HK-2 (cell line): ENCODE data around the gene EDN2.

Experiments used
- DNase-seq: peaks from one replicate; pipeline ENCODE4 v3.0.0-alpha.2; 2018; ENCODE audit not compliant: unreplicated experiment

Gene EDN2

GRCh38 chr1:41498804-41499203 lies 14.3 kb upstream of the EDN2 start:
- peak; percentile 69 for DNase-seq

DNA sequence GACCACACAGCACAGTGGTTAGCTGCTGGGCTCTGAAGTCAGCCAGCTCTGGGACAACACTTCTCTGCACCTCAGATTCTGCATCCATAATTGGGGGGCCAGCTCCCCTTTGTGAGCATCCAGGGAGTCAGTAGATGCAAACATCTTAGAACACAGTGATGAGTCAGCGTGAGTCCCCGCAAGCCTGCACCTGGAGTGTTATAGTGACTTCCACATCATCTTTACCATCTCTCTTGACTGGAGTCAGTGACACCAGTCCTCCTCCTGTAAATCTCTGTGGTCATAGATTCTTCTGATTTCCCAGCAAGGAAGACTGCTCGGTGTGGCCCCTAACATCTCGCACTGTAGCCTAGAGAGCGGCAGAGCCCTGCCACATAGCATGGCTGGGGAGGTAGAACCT lies 13.9 kb upstream of the EDN2 start:
- DNase-seq: no peak

GRCh38 chr1:41497461-41498030 lies 13.1 kb upstream of the EDN2 start:
- no peak for DNase-seq

DNA sequence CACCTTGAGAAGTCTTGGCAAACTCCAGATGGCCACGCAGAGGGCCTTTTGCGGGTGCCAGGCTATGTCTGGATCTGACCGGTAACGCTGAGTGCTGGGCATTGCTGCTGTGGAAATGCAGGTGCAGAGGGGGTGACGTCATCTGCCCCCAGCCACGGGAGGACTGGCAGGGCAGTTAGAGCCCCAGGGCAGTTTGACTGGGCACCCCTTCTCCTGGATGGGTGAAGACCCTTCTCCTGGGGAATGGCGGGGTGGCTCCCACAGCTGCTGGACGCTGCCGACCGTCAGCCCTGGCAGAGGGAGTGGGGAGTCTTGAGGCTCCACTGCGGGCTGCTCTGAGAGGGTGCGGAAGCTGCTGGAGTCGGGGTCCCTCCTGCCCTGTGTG lies 12.6 kb upstream of the EDN2 start:
- DNase-seq: no peak

- DNase-seq: peak; percentile 88
These were observed 11.9 kb upstream of the EDN2 start for GRCh38 chr1:41496080-41497055.

GRCh38 chr1:41495210-41495948 lies 10.9 kb upstream of the EDN2 start:
- peak; percentile 61 for DNase-seq

DNA sequence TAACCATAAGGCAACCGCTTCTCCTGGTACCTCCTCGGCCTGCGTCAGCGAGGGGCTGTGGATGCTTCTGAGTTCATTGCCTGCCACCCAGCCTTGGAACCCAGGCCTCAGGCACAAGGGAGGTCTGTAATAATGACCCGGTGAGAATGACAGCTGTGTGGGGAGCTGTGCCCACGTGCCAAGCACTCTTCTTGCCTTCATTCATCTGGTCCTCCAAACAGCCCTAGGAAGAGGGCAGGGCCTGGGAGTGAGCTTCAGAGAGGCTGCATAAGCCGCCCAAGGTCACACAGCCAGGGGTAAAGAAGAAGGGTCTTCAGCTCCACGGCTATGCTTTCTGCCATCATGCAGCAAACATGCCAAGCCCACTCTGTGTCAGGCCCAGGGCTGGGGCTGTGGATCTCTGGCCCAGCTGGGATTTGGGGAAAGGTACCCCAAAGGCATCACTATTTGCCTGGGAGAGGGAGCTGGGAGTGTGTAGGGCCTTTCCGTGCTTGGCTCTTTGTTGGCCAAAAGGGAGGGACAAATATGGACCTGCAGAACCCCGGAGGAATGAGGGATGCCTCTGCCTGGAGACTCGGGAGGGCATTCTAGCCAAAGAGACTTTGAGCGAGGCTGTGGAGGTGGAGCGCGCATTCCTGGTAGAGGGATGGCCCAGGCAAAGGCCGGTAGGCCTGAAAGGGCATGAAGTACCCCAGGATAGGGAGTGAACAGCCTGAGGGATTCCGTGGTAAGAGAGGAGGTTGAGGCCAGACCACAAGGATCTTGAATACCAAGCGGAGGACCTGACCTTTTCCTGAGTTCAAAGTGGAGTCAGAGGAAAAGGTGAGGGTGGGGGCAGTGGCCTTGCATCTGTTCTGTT lies 10.1 kb upstream of the EDN2 start:
- DNase-seq: no peak

- DNase-seq: no peak
These were observed 9.3 kb upstream of the EDN2 start for GRCh38 chr1:41493626-41494350.

GRCh38 chr1:41493117-41493536 lies 8.6 kb upstream of the EDN2 start:
- DNase-seq: peak; percentile 91

- DNase-seq: no peak
These were observed 7.9 kb upstream of the EDN2 start for GRCh38 chr1:41492341-41492848.

DNA sequence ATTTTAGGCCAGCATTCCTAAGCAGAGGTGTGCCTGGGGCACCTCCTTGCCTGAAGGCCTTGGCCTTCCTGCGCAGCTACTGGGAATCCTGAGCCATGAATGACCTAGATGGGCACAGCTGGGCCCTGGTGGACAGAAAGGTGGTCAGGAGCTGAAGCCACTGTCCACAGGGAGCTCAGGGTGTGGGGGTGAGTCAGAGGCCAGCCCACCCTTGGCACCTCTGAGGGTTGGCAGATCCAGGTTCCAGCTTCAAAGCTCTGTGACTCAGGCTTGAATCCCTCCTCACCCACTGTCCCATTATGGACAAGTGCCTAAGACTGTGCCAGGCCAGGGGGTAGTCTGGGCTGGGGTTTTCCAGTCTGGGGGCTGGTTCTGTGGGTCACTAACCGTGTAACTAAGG lies 6.4 kb upstream of the EDN2 start:
- DNase-seq: no peak

- DNase-seq: no peak
These were observed 5.1 kb upstream of the EDN2 start for GRCh38 chr1:41489561-41489960.

- no peak for DNase-seq
These were observed 3.8 kb upstream of the EDN2 start for GRCh38 chr1:41488040-41488951.

DNA sequence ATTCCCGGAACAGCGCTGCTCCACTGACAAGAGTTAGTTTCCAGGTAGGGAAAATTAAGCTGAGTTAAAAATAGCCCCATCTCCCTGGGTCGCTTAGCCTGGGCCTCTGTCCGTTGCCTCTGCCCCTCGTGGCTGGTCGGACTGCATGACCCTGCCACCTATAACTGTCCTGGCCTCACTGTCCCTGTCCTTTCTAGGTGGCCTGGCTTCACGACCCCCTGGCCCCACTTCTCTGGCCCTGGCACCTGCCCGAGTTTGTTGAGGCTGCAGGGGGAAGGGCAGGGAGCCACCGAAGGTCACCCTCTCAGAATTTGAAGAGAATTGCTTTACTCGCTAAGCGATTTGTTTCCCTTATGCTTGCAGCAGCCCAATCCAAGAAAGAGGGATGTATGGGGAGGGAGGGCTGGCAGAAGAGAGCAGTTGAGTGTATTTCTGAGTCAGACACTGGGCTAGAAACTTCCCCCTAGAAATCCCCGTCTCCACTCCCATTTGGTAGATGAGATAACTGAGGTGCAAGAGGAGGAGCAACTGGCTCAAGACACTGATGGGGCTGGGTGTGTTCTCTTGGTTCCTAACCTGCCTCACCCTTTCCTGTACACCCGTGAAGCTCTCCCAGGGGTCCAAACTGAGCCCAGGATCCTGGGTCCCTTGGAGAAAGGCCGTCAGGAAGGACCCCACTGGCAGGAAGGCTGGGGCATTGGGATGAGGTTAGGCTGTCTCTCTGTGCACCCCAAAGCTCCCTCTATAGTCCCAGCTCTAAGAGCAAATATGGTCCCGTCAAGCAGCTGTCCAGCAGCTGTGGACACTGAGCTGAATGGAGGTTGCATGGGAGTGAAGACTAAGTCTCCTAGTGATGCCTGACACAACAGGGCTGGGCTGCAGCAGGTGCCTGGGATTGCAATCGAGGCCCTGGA lies 2.9 kb upstream of the EDN2 start:
- no peak for DNase-seq

DNA sequence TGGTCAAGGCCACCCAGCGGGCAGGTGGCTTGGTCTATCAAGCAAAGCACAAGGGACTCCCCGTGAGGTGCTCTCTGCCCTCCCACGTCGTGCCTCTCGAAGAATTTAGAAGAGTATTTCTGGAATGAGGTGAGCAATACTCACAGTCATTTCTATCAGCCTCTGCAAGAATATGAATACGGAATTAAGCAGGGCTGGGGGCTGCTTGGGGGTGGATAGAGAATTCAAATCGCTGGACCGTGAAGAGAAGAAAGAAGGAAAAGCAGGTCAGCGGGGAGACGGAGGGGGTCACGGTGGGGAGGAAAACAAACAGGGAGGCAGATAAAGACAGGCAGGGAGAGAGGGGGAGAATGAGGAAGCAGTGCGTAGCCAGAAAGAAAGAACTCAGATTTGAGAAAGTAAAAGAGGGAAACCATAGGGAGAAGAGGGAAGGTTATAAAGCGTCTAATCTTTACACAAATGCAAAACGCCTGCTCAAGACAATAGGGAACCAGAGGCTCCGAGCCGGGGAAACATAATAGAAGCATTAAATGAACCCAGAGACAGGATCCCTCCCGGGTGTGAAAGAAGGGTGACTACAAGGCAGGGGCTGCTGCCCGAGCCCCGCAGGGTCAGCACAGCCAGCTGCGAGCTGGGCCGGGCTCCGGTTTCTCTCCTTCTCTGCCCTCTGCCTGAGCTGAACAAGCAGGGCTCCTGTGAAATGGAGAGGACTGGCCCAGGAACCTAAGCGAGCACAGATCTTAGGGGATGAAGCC lies 2.1 kb upstream of the EDN2 start:
- DNase-seq: peak; percentile 79

DNA sequence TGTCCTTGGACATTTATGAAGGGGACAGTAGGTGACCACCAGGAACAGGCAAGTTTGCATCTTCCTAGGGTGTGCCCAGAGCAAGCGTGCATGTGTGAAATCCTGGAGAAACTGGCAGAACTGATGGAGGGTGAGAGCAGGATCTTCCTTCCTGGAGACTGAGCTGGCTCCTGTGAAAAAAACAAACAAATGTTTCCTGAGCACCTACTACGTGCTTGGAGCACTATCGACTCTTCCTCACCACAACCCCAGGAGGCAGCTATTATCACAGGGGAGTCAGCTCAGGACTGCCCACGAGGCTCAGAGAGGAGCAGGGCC lies 1.5 kb upstream of the EDN2 start:
- no peak for DNase-seq

- peak; percentile 81 for DNase-seq
These were observed 1.1 kb upstream of the EDN2 start for GRCh38 chr1:41485605-41486004.

DNA sequence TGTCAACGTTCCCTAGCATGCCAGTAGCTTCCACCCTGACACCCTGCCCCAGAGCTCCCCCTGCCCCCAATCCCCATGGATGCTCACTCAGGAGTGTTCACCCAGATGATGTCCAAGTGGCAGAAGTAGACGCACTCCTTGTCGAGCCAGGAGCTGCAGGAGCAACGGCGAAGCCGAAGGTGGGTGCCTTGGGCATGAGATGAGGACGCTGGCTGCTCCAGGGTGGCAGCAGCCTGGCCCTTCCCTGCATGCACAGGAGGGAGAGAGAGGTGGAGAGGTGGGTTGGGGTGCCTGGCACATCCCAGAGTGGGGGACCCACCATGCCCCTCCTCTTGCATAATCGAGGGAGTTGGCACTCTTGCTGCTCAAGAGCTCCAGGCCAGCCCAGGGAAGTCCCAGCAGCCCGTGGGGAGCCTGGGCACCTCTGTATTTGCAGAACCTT lies 502 bp downstream of the EDN2 start:
- no peak for DNase-seq
